Measurements from ENCODE around the gene MACROD2.
A peak's percentile ranks its signal among the peaks of the same experiment; 100 is the strongest.

MACROD2 gene

DNA sequence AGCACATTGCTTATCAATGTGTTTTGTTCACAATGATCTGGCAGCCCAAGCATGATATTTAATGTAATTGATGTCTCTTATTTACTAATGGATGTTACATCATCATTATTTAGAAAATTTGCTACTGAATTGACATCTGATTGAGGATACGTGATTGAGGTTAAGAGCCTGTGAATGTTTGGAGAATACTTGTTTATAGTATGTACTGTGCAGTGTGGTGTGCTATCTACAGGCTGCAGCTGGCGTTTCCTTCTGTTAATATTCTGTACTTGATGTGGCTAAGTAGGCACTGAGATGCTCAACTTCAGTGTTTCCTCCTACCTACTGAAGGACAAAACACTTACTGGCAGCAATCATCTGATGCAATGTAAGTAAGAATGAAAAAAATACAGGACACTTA is 1051.7 kb downstream of the MACROD2 start:
- no peak for DNase-seq (ENCODE audit: low read depth in 2 of 2)

GRCh38 chr20:15047601-15048000 is 1052.3 kb downstream of the MACROD2 start:
- no peak for DNase-seq (ENCODE audit: low read depth in 2 of 2)

GRCh38 chr20:15056246-15056645 is 1060.9 kb downstream of the MACROD2 start:
- DNase-seq (ENCODE audit: low read depth in 2 of 2) = no peak

DNA sequence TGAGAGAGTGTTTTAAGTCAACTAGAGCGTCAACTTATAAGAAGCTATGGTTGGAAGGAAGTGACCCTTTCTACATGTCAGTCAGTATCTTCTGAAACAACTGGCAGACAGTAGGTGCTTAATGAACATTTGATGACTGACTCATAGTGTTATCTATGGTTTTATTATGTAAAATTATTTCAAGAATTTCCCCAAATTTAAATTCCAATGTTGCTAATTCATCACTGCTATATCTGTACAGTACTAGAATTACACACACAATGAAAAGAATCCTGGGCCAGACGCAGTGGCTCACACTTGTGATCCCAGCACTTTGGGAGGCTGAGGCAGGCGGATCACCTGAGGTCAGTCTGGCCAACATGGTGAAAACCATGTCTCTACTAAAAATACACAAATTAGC is 1063.5 kb downstream of the MACROD2 start:
- DNase-seq (ENCODE audit: low read depth in 2 of 2) = no peak

DNA sequence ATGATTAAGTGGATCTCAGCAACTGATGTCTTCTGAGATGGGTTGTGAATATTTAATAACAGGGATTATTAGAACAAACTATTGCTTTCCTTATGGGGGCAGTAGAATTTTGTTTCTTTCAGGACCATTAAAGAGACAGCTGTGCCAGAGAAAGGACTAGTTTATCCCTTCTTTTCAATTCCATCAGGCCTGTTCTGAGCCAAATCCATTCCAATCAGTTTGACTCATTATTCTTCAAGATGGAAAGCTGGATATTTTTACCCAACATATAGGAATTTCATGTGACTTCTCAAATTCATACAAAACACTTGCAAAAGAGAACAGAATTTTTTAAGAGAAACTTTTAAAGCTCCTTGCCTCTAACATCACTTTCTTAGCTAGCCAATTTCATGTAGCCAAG is 1064.1 kb downstream of the MACROD2 start:
- DNase-seq (ENCODE audit: low read depth in 2 of 2) = no peak

DNA sequence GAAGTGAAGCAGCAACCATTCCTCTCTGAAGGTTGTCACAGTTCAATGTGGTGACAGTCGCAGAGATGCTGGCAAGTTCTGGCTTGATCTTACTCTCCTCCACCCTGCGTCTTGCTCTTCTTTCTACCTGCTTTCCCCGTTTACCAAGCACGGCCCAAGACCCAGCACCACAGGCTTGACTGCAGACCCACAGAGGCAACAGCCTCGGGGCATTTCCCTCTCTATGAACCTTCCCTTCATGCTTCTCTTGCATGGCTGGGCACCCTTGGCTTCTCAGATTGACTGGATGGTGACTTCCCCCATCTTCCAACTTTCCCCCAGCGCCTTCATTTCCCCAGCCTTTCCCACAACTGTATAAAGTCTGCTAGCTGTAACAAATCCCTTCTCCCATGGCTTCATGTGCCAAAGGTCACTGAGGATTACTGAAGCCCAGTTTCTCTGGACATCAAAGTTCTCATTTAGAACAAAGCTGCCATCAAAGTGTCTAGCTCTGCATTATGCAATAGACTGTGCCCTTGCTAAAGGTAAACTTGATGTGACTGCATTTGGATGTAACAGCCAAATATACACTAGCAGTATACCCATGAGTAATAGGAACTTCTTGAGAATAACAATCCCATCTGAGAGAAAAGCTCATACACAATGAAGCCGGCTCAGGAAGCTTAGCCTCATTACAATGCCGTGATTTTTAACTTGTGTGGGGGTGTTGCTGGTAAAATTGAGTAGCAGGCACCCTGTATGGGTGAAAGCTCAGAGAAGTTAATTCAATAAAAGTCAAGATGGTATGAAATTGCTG is 1065.1 kb downstream of the MACROD2 start:
- no peak for DNase-seq (ENCODE audit: low read depth in 2 of 2)

- DNase-seq (ENCODE audit: low read depth in 2 of 2) = no peak
Observed at GRCh38 chr20:15061061-15061430, 1065.7 kb downstream of the MACROD2 start.

DNA sequence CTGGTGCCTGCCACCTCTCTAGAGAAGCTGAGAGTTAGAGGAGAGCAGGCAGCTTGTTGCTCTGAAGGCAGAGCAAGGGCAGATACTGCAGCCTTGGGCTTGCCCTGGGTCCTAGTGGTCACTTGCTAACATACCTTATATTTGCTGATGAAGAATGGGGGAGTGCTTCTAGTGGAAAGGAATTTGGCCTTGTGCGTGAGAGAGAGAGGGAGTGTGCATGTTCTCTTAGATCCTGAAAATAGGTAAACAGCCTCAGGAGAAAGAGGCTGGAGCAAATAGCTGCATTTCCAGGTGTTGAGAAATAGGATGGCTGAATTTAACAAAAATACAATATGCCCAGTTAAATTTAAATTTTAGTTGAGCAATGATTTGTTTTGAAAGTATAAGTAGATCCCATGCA is 1066.6 kb downstream of the MACROD2 start:
- no peak for DNase-seq (ENCODE audit: low read depth in 2 of 2)

DNA sequence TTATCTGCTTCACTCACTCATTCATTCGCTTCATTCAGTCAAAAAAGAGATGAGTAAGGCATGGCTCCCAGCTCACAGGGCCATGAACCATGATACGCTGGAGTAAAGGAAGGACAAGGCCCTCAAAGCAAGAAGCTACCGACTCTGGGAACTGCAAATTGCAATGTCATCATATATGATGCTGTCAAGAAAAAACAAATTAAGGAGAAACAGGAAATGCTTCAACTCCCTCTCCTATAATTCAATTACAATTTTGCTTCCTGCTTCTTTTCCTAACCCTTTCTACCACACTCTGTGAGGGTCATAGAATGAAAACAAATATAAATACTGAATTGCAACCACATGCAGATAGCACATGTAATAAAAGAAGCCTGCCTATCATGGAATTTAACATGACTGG is 1067.8 kb downstream of the MACROD2 start:
- DNase-seq (ENCODE audit: low read depth in 2 of 2) = no peak

DNA sequence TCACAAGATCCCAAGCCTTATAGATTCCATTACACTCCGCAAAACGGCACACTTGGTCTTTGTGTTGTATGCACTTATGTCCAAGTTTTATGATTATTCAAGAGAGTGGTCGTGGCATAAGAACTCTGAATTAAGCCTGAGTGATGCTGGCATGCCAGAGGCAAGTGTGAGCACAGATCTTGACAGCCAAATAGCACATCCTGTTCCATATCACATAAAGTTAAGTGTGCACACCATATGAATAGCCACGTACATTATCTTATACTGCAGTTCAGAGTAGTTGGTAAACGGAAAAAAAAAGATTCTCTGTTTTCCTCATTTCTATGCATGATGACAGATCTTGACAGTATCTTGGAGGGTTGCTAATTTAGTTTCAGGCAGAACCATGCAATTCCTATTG is 1069.4 kb downstream of the MACROD2 start:
- no peak for DNase-seq (ENCODE audit: low read depth in 2 of 2)

DNA sequence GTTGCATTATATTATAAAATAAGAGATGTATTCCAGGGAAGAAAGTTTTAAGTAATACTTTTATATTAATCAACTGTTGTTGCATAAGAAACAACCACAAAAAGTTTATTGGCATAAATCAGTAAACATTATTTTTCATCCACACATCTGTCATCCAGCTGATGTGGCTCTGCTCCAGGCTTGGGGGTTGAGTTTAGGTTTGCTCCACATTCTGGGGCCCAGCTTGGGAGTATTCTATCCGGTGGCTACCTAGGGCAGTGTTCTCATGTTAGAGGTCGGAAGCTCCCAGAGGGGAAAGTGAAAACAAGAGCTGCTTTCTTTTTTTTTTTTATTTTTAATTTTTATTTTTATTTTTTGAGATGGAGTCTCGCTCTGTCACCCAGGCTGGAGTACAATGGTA is 1070.5 kb downstream of the MACROD2 start:
- DNase-seq (ENCODE audit: low read depth in 2 of 2) = peak in 1 of 2 experiments; percentile 28

DNA sequence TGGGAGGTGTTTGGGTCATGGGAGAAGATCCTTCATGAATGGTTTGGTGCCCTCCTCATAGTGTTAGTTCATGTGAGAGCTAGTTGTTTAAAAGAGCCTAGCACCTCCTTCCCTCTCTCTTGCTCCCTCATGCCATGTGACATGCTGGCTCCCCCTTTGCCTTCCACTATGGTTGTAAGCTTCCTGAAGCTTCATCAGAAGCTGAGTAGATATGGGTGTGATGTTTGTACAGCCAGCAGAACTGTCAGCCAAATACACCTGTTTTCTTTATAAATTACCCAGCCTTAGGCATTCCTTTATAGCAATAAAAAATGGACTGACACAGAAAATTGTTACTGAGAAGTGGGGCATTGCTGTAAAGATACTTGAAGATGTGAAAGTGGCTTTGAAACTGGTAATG is 1073.2 kb downstream of the MACROD2 start:
- no peak for DNase-seq (ENCODE audit: low read depth in 2 of 2)

DNA sequence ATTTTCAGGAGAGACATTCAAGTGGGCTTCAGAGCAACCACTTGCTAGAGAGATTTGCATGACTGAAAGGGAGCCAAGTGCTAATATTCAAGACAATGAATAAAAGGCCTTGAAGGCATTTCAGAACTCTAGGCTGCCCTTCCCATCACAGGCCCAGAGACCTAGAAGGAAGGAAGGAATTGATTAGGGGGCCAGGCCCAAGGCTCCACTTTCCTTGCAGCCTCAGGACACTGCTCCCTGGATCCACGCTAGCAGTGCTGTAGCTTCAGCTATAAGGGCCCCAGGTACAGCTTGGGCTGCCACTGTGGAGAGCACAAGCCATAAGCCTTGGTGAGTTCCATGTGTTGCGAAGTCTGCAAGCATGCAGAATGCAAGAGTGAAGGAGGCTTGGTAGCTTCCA is 1074.0 kb downstream of the MACROD2 start:
- no peak for DNase-seq (ENCODE audit: low read depth in 2 of 2)

GRCh38 chr20:15071085-15071808 is 1075.9 kb downstream of the MACROD2 start:
- DNase-seq (ENCODE audit: low read depth in 2 of 2) = peak; percentile 31 to 52

- no peak for DNase-seq (ENCODE audit: low read depth in 2 of 2)
Observed at GRCh38 chr20:15072316-15072715, 1077.0 kb downstream of the MACROD2 start.

GRCh38 chr20:15075586-15075985 is 1080.3 kb downstream of the MACROD2 start:
- DNase-seq (ENCODE audit: low read depth in 2 of 2) = no peak

DNA sequence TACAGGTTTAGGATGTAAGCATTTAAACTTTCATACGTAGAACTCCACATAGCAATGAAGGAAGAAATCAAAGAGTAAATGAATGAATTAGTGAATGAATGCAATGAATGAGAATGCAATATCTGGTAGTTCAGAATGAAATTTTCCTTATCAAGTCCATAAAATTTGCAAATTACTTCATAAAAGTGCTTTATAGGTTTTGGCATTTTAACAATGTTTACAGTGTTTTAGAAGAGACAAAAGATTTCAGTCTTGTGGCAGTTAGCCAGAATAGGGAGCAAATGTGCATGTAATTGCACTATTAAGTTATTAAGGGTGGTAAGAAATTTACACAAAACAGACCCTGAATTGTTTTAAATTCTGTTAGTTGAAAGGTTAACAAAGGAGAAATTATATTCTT is 1081.5 kb downstream of the MACROD2 start:
- no peak for DNase-seq (ENCODE audit: low read depth in 2 of 2)

DNA sequence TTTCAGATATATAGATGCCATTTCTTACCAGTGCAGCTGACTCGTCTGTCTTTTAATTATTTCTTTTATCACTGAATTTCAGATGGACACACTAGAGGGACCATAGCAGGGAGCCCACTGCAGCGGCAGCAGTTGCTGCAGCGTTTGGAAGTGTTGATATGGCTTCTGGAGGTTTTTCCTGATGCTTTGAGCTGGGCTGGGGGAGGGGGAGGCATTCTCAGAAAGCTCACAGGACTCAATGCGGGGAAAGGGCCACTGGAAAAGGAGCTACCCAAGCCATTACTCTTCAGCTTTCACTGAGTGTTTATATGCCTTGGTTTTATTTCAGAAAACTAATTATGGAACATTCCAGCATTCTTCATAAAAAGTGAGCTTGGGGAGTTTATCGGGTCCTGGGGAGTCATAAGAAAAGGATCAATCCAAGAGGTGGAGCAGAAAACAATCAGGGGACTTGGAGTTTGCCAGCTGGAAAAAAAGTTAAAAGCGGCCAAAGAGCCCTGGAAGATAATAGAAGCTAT is 1082.5 kb downstream of the MACROD2 start:
- no peak for DNase-seq (ENCODE audit: low read depth in 2 of 2)

DNA sequence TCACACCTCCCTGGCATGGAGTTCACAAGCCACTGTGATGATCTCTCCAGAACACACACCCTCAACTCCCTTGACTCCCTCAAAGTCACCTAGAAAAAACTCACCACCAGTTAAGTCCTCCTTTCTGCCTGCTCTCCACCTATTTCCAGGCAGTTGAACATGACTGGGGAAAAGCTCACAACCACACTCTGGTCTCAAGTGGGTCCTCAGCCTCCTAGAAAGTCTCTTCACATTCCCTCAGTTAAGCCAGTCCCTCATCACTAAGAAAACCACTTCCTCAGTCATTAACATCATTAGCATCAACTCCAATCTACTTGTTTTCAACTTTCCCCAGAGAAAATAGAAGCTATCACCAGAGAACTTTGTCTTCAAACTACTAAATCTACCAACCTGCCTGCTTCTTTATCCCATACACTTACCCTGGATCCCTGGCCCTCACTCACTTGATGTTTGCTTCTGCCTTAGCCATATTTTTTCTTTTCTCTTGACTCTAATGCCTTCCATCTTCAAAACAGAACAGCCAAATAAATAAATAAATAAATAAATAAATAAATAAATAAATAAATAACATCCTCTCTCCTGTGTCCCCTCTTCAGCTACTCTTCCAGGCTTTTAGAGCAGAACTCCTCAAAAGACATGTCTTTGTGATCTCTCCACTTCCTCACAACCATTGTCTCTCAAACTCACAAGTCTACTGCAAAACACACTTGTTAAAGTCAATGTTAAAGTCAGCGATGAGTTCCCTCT is 1084.5 kb downstream of the MACROD2 start:
- DNase-seq (ENCODE audit: low read depth in 2 of 2) = no peak

DNA sequence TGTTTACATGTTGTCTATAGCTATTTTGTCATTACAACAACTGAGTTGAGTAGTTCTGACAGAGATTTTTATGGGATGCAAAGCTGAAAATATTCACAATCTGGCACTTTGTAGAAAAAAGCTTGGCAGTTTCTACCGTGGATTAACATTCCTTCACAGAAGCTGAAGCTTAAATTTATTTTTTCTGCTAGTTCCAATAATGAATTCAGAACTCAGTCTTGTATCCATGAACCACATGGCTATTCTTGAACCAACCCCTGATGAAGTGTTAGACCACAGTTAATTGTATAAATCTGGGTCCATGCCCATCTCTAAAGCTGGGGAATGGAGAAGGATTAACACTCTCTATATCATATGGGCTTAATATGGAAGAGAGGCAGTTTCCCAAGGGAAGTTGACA is 1085.9 kb downstream of the MACROD2 start:
- DNase-seq (ENCODE audit: low read depth in 2 of 2) = no peak

DNA sequence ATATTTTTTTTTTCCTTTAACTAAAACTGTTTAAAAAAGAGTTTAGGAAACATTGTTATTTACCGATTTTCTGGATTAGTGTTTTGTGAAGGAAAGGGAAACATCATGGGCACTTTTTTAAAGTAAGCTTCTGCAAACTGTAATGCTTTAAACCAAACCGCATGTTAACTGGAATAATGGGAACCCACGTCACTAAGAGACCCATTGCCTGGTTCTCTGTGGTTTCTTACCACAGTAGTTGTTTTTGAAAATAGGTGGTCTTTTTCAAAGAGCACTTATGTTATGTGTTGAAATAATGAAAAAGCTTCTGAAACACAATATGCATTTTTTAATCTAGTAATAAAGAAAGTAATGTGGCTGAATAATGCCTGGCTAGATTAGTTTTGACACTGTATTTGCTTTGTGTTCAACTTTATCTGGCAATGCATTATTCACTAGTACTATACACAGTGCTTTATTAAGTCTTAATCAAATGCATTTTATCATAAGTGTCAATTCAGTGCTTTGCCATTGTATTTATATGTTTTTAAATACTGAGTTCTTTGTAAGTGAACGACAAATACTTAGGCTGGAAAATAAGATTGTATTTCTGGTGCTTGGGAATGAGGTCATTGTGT is 1096.2 kb downstream of the MACROD2 start:
- no peak for DNase-seq (ENCODE audit: low read depth in 2 of 2)

- no peak for DNase-seq (ENCODE audit: low read depth in 2 of 2)
Observed at GRCh38 chr20:15098351-15098750, 1103.0 kb downstream of the MACROD2 start.
